Measurements from ENCODE around the gene QPRT. TPM values are rescaled to one million over a fixed set of nuclear protein-coding genes. Genes with fewer than 3 reads are reported as not detected.
"Not testable (repeated sequence)": the region's sequence is repeated elsewhere in the genome, so short reads cannot be mapped to it uniquely, and the experiment has no call there.

QPRT gene
- total RNA-seq, 2 experiments from 2014 or later = 7.4 to 10.0 TPM

GRCh38 chr16:29665294-29666077, 13.5 kb upstream of the QPRT start:
- Mint-ChIP-seq H3K9me3 (no peaks in the 10 kb centered on the region), H3K27ac (peak overlapping the region; percentile 98), H3K4me3 (peak overlapping the region; percentile 99), H3K36me3 (peaks cover 49% of the 10 kb centered on the region), H3K27me3 (no peaks in the 10 kb centered on the region), H3K4me1 (peaks cover 49% of the 10 kb centered on the region)
- ATAC-seq (ENCODE audit: low read depth) = no peak
- POLR2A ChIA-PET = interaction anchor here (0.6 to 5.1 kb wide), 8 partner anchors 13 to 296 kb away, joined by 3 to 32 read pairs (median 4); partner anchors contain the start of genes MAZ, QPRT and TMEM219
- no peak for DNase-seq

- ATAC-seq (ENCODE audit: low read depth); H3K27me3 Mint-ChIP-seq; DNase-seq; H3K9me3 Mint-ChIP-seq: not testable (repeated sequence)
- Mint-ChIP-seq H3K27ac (peak overlapping the region; percentile 98), H3K4me3 (peak overlapping the region; percentile 99), H3K36me3 (peaks cover 56% of the 10 kb centered on the region), H3K4me1 (peaks cover 40% of the 10 kb centered on the region)
- POLR2A ChIA-PET = interaction anchor here (0.6 to 5.1 kb wide), 7 partner anchors 8 to 1028 kb away, joined by 3 to 32 read pairs (median 4); partner anchors contain the start of genes QPRT and TMEM219
Observed at GRCh38 chr16:29667322-29667610, 11.7 kb upstream of the QPRT start.

- Mint-ChIP-seq H3K27me3 (no peaks in the 10 kb centered on the region), H3K36me3 (peaks cover 58% of the 10 kb centered on the region), H3K9me3 (no peaks in the 10 kb centered on the region), H3K4me1 (peaks cover 37% of the 10 kb centered on the region), H3K4me3 (peak overlapping the region; percentile 47), H3K27ac (no peak overlapping the region)
- ATAC-seq (ENCODE audit: low read depth) (no peak), DNase-seq (no peak)
- POLR2A ChIA-PET = interaction anchor here (1.0 to 5.1 kb wide), 3 partner anchors 8 to 22 kb away, joined by 3 to 32 read pairs (median 4); partner anchors contain the start of gene QPRT
Observed at GRCh38 chr16:29667755-29668154, 11.2 kb upstream of the QPRT start.

GRCh38 chr16:29668267-29668666, 10.7 kb upstream of the QPRT start:
- ATAC-seq (ENCODE audit: low read depth) = no peak
- no peak for DNase-seq
- Mint-ChIP-seq H3K4me3 (peak overlapping the region; percentile 8), H3K4me1 (peaks cover 37% of the 10 kb centered on the region), H3K27ac (no peak overlapping the region), H3K9me3 (no peaks in the 10 kb centered on the region), H3K27me3 (no peaks in the 10 kb centered on the region), H3K36me3 (peaks cover 57% of the 10 kb centered on the region)
- POLR2A ChIA-PET = interaction anchor here (5.1 kb wide), 1 partner anchor 10 kb away, joined by 32 read pairs; the partner anchor contains the start of gene QPRT

- Mint-ChIP-seq H3K4me1 (peaks cover 25% of the 10 kb centered on the region), H3K36me3 (peaks cover 22% of the 10 kb centered on the region), H3K4me3 (no peak overlapping the region), H3K9me3 (no peaks in the 10 kb centered on the region), H3K27ac (no peak overlapping the region), H3K27me3 (no peaks in the 10 kb centered on the region)
- DNase-seq = no peak
- POLR2A ChIA-PET = interaction anchor here (0.7 to 1.2 kb wide), 3 partner anchors 10 to 442 kb away, joined by 3 to 4 read pairs (median 3); partner anchors contain the start of gene SPN
- ATAC-seq (ENCODE audit: low read depth) = no peak
Observed at GRCh38 chr16:29673501-29673900, 5.5 kb upstream of the QPRT start.

GRCh38 chr16:29674188-29674587, 4.8 kb upstream of the QPRT start:
- ATAC-seq (ENCODE audit: low read depth) (no peak), DNase-seq (no peak)
- Mint-ChIP-seq H3K27ac (peak overlapping the region; percentile 49), H3K36me3 (peaks cover 21% of the 10 kb centered on the region), H3K4me3 (no peak overlapping the region), H3K27me3 (no peaks in the 10 kb centered on the region), H3K4me1 (peaks cover 27% of the 10 kb centered on the region), H3K9me3 (no peaks in the 10 kb centered on the region)
- POLR2A ChIA-PET = interaction anchor here (1.2 kb wide), 1 partner anchor 11 kb away, joined by 3 read pairs; the partner anchor contains the start of gene SPN

- H3K9me3 Mint-ChIP-seq = no peaks in the 10 kb centered on the region
- peaks cover 28% of the 10 kb centered on the region for H3K4me1 Mint-ChIP-seq
- no peak overlapping the region for H3K4me3 Mint-ChIP-seq
- peak overlapping the region; percentile 42 for H3K27ac Mint-ChIP-seq
- peaks cover 16% of the 10 kb centered on the region for H3K36me3 Mint-ChIP-seq
- ATAC-seq (ENCODE audit: low read depth) (peak; percentile 60), DNase-seq (no peak)
- H3K27me3 Mint-ChIP-seq = no peaks in the 10 kb centered on the region
- POLR2A ChIA-PET = interaction anchor here (0.6 to 4.6 kb wide), 5 partner anchors 8 to 15 kb away, joined by 3 to 32 read pairs (median 3); partner anchors contain the start of gene SPN
Observed at GRCh38 chr16:29675811-29676643, 3.0 kb upstream of the QPRT start.

GRCh38 chr16:29676989-29677785, 1.8 kb upstream of the QPRT start:
- POLR2A ChIA-PET = interaction anchor here (0.6 to 4.6 kb wide), 6 partner anchors 9 to 200 kb away, joined by 3 to 32 read pairs (median 4); partner anchors contain the start of gene SPN
- peaks cover 15% of the 10 kb centered on the region for H3K36me3 Mint-ChIP-seq
- no peak overlapping the region for H3K4me3 Mint-ChIP-seq
- no peak for DNase-seq
- no peak overlapping the region for H3K27ac Mint-ChIP-seq
- peaks cover 24% of the 10 kb centered on the region for H3K4me1 Mint-ChIP-seq
- no peaks in the 10 kb centered on the region for H3K9me3 Mint-ChIP-seq
- no peaks in the 10 kb centered on the region for H3K27me3 Mint-ChIP-seq
- no peak for ATAC-seq (ENCODE audit: low read depth)

GRCh38 chr16:29680180-29680598, 1.2 kb downstream of the QPRT start:
- Mint-ChIP-seq H3K9me3 (no peaks in the 10 kb centered on the region), H3K36me3 (peaks cover 12% of the 10 kb centered on the region), H3K4me3 (peak overlapping the region; percentile 82), H3K27me3 (no peaks in the 10 kb centered on the region), H3K27ac (peak overlapping the region; percentile 86), H3K4me1 (peaks cover 18% of the 10 kb centered on the region)
- POLR2A ChIA-PET = interaction anchor here (0.6 to 4.6 kb wide), 7 partner anchors 12 to 281 kb away, joined by 3 to 32 read pairs (median 5); partner anchors contain the start of genes PAGR1, SPN and TMEM219
- ATAC-seq (ENCODE audit: low read depth) (no peak), DNase-seq (no peak)

- no peak for DNase-seq
- Mint-ChIP-seq H3K9me3 (no peaks in the 10 kb centered on the region), H3K4me3 (no peak overlapping the region), H3K27ac (no peak overlapping the region), H3K4me1 (peaks cover 24% of the 10 kb centered on the region), H3K27me3 (no peaks in the 10 kb centered on the region), H3K36me3 (peaks cover 9% of the 10 kb centered on the region)
- POLR2A ChIA-PET = interaction anchor here (0.7 to 1.4 kb wide), 2 partner anchors 17 to 26 kb away, joined by 3 read pairs; no protein-coding TSS in a partner anchor
- ATAC-seq (ENCODE audit: low read depth) = no peak
Observed at GRCh38 chr16:29683543-29684090, 4.6 kb downstream of the QPRT start.

- POLR2A ChIA-PET = interaction anchor here (0.5 to 1.4 kb wide), 2 partner anchors 18 to 24 kb away, joined by 3 to 5 read pairs; no protein-coding TSS in a partner anchor
- DNase-seq (no peak), ATAC-seq (ENCODE audit: low read depth) (no peak)
- no peak overlapping the region for H3K4me3 Mint-ChIP-seq
- H3K4me1 Mint-ChIP-seq = peaks cover 19% of the 10 kb centered on the region
- no peak overlapping the region for H3K27ac Mint-ChIP-seq
- H3K9me3 Mint-ChIP-seq = no peaks in the 10 kb centered on the region
- H3K27me3 Mint-ChIP-seq = no peaks in the 10 kb centered on the region
- peaks cover 9% of the 10 kb centered on the region for H3K36me3 Mint-ChIP-seq
Observed at GRCh38 chr16:29684679-29685078, 5.7 kb downstream of the QPRT start.

- Mint-ChIP-seq H3K36me3 (peaks cover 11% of the 10 kb centered on the region), H3K4me1 (peaks cover 21% of the 10 kb centered on the region), H3K27me3 (no peaks in the 10 kb centered on the region), H3K9me3 (no peaks in the 10 kb centered on the region), H3K4me3 (peak overlapping the region; percentile 39), H3K27ac (peak overlapping the region; percentile 75)
- DNase-seq = no peak
- POLR2A ChIA-PET = interaction anchor here (0.6 kb wide), 1 partner anchor 30 kb away, joined by 7 read pairs; no protein-coding TSS in a partner anchor
- ATAC-seq (ENCODE audit: low read depth) = no peak
Observed at GRCh38 chr16:29686740-29687332, 7.9 kb downstream of the QPRT start.
